Stimulated activated CD4-positive, alpha-beta T cell treated with anti-CD3 and anti-CD28 coated beads, Interleukin-1b, Interleukin-23, amount 100 ng/mL, for 4 hours (primary cell): ENCODE data around the gene TBC1D25.

ENCODE experiments used
- DNase-seq, 2 donors: peaks; one replicate each; pipeline ENCODE4 v3.0.0-alpha.2; 2020; ENCODE audit warnings: low read depth in 2 of 2

TBC1D25 gene

GRCh38 chrX:48560056-48560455, 20.5 kb downstream of the TBC1D25 start:
- DNase-seq, result no peak

DNA sequence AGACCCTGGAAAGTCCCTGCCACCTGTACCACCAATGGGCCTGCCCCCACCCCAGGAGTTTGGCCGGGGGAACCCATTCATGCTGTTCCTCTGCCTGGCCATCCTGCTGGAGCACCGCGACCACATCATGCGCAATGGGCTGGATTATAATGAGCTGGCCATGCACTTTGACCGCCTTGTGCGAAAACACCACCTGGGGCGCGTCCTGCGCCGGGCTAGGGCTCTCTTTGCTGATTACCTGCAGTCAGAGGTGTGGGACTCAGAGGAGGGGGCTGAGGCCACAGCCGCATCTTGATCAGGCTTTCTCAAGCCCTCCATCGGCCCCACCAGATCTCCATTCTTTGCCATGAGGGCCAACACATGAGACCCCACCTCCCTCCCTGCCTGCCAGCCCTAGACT, 21.2 kb downstream of the TBC1D25 start:
- DNase-seq, result no peak

- no peak for DNase-seq
Measured at GRCh38 chrX:48569958-48570357, 30.4 kb downstream of the TBC1D25 start.

DNA sequence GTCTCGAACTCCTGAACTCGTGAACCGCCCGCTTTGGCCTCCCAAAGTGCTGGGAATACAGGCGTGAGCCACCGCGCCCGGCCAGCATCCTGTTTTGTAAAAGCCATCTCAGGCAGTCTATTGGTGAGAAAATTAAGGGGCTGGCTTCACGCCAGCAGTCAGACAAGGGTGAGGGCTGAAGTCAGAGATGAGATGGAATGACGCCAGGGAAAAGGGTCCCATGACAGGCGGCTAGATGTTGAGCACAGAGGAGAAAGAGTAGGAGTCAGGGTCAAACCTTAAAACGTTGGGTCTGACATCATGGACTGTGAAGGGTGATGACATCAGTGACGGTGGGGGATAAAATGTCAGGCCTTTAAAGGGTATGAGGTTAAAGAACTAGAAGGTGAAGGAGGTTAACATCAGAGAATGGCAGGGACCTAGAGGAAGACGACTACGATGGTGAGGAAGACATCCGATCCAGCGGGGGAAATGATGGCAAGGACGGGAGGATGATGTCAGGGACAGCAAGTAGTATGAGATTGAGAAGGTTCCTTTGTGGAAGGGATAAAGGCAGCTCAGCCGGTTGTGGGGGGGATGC, 34.3 kb downstream of the TBC1D25 start:
- DNase-seq, result no peak

DNA sequence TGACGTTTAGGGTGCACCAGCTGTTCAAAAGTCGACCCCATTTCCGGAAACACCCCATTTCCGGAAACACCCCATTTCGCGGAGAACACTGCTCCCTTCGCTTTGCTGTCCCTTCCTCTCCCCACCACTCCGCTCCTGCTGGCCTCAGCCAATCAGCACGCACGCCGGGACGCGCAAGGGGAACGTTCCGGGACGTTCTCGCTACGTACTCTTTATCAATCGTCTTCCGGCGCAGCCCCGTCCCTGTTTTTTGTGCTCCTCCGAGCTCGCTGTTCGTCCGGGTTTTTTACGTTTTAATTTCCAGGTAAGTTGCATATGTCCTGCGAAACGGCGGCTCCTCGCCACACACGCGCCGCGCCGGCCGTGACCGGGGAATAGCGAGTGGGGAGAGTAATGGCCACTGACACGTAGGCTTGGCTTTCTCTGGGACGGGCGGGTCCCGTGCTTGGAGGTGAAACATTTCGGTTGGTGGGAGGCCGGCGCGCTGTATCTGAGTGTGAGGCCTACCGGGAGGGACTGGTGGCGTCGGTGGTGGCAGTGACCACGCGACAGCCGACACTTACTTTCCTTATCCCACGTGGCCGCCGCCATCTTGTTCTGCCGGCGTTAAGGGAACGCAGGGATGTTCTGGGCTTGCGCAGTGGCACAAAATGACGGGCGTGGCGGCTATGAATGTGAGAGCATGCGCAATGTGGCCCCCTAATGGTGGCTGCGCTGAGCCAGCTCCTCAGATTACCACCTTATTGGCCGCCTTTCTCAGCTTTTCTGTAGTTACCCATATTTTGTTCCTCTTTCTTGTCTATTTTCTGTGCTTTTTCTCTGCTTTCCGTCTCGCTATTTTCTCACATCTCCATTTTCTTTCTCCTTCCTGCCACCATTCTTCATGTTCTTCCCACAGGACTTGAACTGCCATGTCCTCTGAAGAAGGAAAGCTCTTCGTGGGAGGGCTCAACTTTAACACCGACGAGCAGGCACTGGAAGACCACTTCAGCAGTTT, 35.1 kb downstream of the TBC1D25 start, which contains the start of gene RBM3:
RBM3 (plus strand) TSS at position 215 of the 997 bp plus-strand sequence; CDS start at position 912, 697 bp downstream.
- DNase-seq, result peak; percentile 78 to 84

DNA sequence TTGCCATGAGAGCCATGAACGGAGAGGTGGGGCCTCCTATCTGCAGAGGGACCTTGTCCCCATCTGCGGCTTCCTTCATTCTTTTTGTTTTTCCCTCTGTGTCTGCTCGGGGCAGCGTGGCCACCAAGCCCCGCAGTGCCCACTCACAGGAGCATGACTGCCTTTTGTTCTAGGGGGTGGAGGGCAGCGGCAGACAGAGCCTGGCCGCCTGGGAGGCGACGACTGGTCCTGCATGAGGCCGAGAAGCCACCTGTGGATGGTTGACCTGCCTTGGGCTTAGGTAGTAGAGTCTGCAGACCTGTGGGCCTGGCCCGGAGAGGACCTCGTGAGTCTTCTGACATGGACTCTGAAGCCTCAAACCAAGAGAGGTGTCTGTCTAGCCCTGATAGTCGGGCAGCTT, 36.1 kb downstream of the TBC1D25 start:
- no peak for DNase-seq

- DNase-seq, result no peak
Measured at GRCh38 chrX:48576108-48576507, 36.6 kb downstream of the TBC1D25 start.

GRCh38 chrX:48578661-48579128, 39.2 kb downstream of the TBC1D25 start:
- no peak for DNase-seq

GRCh38 chrX:48579259-48579658, 39.7 kb downstream of the TBC1D25 start:
- DNase-seq, result no peak

- DNase-seq, result no peak
Measured at GRCh38 chrX:48580662-48581061, 41.1 kb downstream of the TBC1D25 start.

DNA sequence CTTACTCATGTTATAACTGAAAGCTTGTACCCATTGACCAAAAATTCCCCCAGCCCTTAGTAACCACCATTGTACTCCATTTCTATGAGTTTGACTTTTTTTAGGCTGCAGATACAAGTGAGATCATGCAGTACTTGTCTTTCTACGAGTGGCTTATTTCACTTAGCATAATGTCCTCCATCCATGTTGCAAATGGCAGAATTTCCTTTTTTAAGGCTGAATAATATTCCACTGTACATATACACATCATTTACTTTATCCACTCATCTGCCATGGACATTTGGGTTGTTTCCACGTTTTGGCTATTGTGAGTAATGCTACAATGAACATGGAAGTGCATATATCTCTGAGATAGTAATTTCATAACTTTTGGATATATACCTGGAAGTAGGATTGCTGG, 45.2 kb downstream of the TBC1D25 start:
- DNase-seq, result no peak

DNA sequence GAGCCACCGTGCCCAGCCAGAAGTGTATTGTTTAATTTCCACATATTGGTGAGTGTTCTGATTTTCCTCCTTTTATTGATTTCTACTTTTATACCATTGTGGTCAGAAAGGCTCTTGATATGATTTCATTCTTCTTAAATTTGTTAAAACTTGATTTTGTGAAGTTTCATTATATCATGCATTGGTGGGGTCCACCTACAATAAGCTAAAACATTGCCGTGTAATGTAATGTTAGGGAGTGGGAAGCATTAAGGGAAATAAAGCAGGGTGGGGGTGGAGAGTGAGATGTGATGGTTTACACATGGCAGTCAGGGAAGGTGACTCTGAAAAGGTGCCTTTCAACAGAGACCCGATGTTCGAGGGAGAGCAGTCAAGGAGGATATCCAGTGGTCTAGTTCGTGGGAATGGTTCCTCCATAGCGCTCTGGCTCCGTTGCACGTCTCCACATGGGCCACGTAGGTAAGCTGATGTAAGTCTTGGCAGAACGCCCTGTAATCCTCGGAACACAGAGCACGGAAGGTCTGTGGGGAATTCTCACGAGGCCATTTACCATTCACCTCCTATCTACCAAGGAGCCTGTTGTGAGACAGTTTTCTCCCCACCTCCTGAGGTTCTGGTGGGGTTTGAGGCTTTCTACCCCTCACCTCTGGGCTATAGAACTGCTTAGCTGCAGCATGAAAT, 50.1 kb downstream of the TBC1D25 start:
- no peak for DNase-seq

DNA sequence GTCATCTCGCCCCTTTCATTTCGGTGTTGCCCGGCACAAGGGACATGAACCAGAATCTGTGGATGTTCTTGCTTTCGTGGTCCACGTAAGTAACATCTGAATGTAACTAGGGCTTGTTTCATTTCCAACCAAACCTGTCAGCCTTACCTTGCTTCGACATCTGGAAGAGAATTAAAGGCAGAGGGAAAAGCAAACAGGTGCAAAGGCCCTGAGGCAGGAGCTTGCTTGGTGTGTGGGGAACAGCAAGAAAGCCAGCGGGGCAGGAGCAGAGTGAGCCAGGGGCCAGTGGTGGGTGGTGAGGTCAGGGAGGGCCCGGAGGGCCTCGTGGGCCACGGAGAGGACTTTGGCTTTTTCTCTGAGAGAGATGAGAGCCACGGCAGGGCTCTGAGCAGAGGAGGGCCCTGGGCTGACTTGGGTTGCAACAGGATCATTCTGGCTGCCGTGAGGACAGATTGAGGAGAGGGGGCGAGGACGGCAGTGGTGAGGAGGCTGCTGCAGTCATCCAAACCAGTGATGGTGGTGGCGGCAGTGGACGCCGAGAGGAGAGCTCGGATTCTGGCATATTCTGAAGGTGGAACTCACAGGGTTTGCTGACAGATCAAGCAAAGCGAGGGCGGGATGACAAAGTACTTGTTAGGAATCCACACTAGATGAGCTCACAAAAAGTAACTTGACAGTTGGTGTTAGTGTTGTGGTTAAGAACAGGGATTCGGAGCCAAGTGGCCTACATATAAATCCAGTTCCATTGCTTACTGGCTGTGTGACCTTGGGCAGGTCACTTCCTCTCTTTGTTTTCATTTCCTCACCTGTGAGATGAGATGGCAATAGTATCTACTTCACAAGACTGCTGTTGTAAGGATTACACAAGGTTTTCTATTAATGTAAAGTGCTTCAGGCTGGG, 50.9 kb downstream of the TBC1D25 start:
- DNase-seq, result no peak

DNA sequence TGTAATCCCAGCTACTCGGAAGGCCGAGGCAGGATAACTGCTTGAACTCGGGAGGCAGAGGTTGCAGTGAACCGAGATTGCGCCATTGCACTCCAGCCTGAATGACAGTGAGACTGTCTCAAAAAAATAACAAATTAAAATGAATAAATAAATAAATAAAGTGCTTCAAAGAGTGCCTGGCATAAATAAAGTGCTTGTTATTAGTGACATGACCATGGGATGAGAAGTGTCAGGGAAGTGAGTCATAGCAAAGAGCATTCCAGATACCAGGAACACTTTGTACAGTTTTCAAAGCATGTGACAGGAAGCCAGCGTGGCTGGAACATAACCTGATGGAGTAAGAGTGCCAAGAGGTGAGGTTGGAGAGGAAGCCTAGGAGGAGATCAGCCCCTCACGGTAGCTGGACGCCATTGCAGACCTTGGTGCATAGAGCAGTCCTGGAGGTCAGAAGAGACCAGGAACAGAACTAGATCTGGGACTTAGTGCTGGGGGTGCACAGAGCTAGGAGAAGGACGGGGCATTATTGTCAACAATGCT, 51.8 kb downstream of the TBC1D25 start:
- DNase-seq, result no peak

- no peak for DNase-seq
Measured at GRCh38 chrX:48592971-48593370, 53.5 kb downstream of the TBC1D25 start.

- no peak for DNase-seq
Measured at GRCh38 chrX:48595929-48596328, 56.4 kb downstream of the TBC1D25 start.

DNA sequence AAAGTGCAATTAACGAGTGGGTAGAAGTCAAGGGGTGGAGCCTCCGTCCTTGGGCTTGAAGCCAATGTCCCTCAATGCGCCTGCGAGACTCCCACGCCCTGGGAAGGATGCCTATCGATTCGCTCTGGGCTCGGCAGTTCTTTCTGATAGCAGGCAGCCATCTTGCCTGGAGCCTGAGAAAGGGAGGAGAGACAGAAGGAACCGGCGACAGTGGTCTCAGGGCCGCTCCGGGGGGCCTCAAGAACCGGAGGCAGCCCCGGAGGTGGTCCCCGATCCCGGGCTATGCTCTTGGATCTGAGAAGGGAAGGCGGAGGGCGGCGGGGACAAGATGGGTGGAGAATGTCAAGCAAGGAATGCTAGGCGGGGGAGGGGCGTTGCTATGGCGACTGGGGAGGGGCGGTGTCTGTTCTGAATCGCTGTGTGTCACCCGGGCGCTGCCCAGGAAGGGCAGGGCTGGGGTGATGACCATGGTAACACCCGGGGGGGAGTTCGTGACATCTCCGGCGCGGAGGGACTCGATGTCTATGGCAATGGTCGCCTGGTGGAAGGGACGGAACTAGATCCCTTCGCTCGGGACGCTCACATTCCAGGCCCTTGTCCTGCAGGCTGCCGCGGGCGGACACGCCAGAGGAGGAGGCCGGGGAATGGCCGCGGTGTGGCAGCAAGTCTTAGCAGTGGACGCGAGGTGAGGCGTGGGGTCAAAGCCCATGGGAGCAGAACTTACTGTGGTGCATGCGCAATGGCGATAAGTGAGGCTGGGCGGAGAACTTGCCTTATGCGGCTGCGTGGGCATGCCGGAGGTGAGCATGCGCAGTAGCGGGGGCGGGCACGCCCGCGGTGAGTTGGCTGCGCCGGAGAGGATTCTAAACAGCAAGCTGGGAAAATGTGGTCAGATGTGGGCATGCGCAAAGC, 58.1 kb downstream of the TBC1D25 start, which contains the start of gene WDR13:
WDR13 (plus strand) TSS at position 140 of the 912 bp plus-strand sequence; CDS start at position 645, 505 bp downstream.
- peak; percentile 80 to 83 for DNase-seq

DNA sequence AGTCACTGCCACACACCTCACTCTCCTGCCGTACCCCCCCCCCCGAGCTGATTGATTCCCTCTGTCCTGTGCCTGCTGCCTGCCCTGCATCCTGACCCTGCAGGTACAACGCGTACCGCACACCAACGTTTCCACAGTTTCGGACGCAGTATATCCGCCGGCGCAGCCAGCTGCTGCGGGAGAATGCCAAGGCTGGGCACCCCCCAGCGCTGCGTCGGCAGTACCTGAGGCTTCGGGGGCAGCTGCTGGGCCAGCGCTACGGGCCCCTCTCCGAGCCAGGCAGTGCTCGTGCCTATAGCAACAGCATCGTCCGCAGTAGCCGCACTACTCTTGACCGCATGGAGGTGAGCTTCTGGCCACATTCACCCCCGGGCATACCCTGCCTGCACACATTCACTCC, 59.1 kb downstream of the TBC1D25 start:
- no peak for DNase-seq

DNA sequence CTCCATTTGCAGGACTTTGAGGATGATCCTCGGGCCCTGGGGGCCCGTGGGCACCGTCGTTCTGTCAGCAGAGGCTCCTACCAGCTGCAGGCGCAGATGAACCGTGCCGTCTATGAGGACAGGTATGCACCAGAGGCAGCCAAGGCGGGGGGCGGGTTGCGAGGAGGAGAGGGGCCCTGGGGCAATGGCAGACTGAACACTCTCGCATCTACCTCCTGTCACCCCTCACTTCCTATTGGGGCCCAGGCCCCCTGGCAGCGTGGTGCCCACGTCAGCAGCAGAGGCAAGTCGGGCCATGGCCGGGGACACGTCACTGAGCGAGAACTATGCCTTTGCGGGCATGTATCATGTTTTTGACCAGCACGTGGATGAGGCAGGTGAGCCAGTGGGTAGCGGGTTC, 59.8 kb downstream of the TBC1D25 start:
- no peak for DNase-seq

- no peak for DNase-seq
Measured at GRCh38 chrX:48600226-48600625, 60.7 kb downstream of the TBC1D25 start.
